Measurements from ENCODE around the gene ILKAP.

DNA sequence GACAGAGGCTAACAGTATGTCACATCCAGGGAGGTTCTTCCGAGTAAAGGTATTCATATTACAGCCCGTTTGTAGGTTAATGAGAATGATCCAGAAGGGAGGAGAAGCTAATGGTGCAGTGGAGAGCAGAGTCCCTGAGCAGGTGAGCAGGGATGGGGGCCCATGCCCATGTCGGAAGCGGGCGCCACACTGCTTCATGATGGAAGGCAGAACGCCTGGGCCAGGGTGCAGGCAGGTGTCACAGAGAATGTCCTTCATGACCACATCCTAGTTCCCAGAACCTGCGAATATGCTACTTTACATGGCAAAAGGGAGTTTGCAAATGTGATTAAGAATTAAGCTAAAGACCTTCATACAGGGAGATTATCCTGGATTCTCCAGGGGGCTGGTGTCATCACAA lies 32.4 kb upstream of the ILKAP start:
- TF ChIP-seq, protein P1, sequence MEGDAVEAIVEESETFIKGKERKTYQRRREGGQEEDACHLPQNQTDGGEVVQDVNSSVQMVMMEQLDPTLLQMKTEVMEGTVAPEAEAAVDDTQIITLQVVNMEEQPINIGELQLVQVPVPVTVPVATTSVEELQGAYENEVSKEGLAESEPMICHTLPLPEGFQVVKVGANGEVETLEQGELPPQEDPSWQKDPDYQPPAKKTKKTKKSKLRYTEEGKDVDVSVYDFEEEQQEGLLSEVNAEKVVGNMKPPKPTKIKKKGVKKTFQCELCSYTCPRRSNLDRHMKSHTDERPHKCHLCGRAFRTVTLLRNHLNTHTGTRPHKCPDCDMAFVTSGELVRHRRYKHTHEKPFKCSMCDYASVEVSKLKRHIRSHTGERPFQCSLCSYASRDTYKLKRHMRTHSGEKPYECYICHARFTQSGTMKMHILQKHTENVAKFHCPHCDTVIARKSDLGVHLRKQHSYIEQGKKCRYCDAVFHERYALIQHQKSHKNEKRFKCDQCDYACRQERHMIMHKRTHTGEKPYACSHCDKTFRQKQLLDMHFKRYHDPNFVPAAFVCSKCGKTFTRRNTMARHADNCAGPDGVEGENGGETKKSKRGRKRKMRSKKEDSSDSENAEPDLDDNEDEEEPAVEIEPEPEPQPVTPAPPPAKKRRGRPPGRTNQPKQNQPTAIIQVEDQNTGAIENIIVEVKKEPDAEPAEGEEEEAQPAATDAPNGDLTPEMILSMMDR (IDR thresholded peaks at IDR 0.05; ENCODE audit: insufficient read depth, low read length, poor library complexity, severe bottlenecking), result no peak
- no peak for TF ChIP-seq EZH2phosphoT487 (conservative IDR thresholded peaks at IDR 0.05; ENCODE audit: low read length)

Data from SU-DHL-6 (cell line).